ENCODE measurements around the gene MVK. TPM values are rescaled to one million over a fixed set of nuclear protein-coding genes. Genes with fewer than 3 reads are reported as not detected.

MVK gene
- total RNA-seq, 1 donor from 2014 or later: 28.1 TPM

- no peaks in the 10 kb centered on the region for H3K27me3 Mint-ChIP-seq
- no peak overlapping the region for H3K4me3 Mint-ChIP-seq
- no peak overlapping the region for H3K27ac Mint-ChIP-seq
- peaks cover 14% of the 10 kb centered on the region for H3K36me3 Mint-ChIP-seq
- H3K9me3 Mint-ChIP-seq: no peaks in the 10 kb centered on the region
- no peak for TF ChIP-seq CTCF (conservative IDR thresholded peaks at IDR 0.05)
- peaks cover 9% of the 10 kb centered on the region for H3K4me1 Mint-ChIP-seq (ENCODE audit: unreplicated experiment)
- DNase-seq (ENCODE audit: extremely low spot score, unreplicated experiment): no peak
These were observed 38.2 kb upstream of the MVK start for GRCh38 chr12:109535231-109535862.

GRCh38 chr12:109535863-109536250 is 37.7 kb upstream of the MVK start:
- H3K9me3 Mint-ChIP-seq: no peaks in the 10 kb centered on the region
- H3K36me3 Mint-ChIP-seq: peaks cover 11% of the 10 kb centered on the region
- no peak for TF ChIP-seq CTCF (conservative IDR thresholded peaks at IDR 0.05)
- H3K4me3 Mint-ChIP-seq: no peak overlapping the region
- no peak for DNase-seq (ENCODE audit: extremely low spot score, unreplicated experiment)
- no peaks in the 10 kb centered on the region for H3K27me3 Mint-ChIP-seq
- H3K27ac Mint-ChIP-seq: no peak overlapping the region
- peaks cover 6% of the 10 kb centered on the region for H3K4me1 Mint-ChIP-seq (ENCODE audit: unreplicated experiment)

- H3K4me3 Mint-ChIP-seq: no peak overlapping the region
- H3K9me3 Mint-ChIP-seq: no peaks in the 10 kb centered on the region
- peaks cover 8% of the 10 kb centered on the region for H3K36me3 Mint-ChIP-seq
- H3K27ac Mint-ChIP-seq: no peak overlapping the region
- peaks cover 5% of the 10 kb centered on the region for H3K4me1 Mint-ChIP-seq (ENCODE audit: unreplicated experiment)
- no peak for TF ChIP-seq CTCF (conservative IDR thresholded peaks at IDR 0.05)
- DNase-seq (ENCODE audit: extremely low spot score, unreplicated experiment): no peak
- H3K27me3 Mint-ChIP-seq: no peaks in the 10 kb centered on the region
These were observed 36.5 kb upstream of the MVK start for GRCh38 chr12:109537136-109537535.

- DNase-seq (ENCODE audit: extremely low spot score, unreplicated experiment): no peak
- Mint-ChIP-seq H3K36me3 (peaks cover 8% of the 10 kb centered on the region), H3K4me1 (ENCODE audit: unreplicated experiment) (peaks cover 4% of the 10 kb centered on the region), H3K4me3 (no peak overlapping the region), H3K27ac (no peak overlapping the region), H3K27me3 (no peaks in the 10 kb centered on the region), H3K9me3 (no peaks in the 10 kb centered on the region)
- TF ChIP-seq CTCF (conservative IDR thresholded peaks at IDR 0.05): no peak
These were observed 35.3 kb upstream of the MVK start for GRCh38 chr12:109538191-109538863.

GRCh38 chr12:109539508-109539907 is 34.1 kb upstream of the MVK start:
- TF ChIP-seq CTCF (conservative IDR thresholded peaks at IDR 0.05): no peak
- peaks cover 8% of the 10 kb centered on the region for H3K36me3 Mint-ChIP-seq
- no peak overlapping the region for H3K27ac Mint-ChIP-seq

More at GRCh38 chr12:109539508-109539907, 34.1 kb upstream of the MVK start:
- H3K4me3 Mint-ChIP-seq: no peak overlapping the region
- H3K27me3 Mint-ChIP-seq: no peaks in the 10 kb centered on the region
- H3K9me3 Mint-ChIP-seq: no peaks in the 10 kb centered on the region
- DNase-seq (ENCODE audit: extremely low spot score, unreplicated experiment): no peak
- peaks cover 4% of the 10 kb centered on the region for H3K4me1 Mint-ChIP-seq (ENCODE audit: unreplicated experiment)

All from type B pancreatic cell (in vitro differentiated cells).